PC-3 (cell line): ENCODE measurements around the gene TMEM63B. TPM values are rescaled to one million over a fixed set of nuclear protein-coding genes. Genes with fewer than 3 reads are reported as not detected.

ENCODE experiments used
- ATAC-seq: fragments of 200-7000 bp; cut with Tn5 transposase; 2 replicates; pipeline ENCODE4 v1.9.1; 2020; ENCODE audit warnings: mild to moderate bottlenecking, moderate library complexity
- BruUV-seq: library from RNA; stranded (reverse); fragments of 400-500 nt; replicated peaks from 2 replicates; lab custom pipeline; 2021; lab: Mats Ljungman, UMichigan
- CTCF ChIA-PET: fragments of 300-600 bp; sonication (Branson Sonifier 250); formaldehyde crosslinking; loops from one replicate; lab custom pipeline; 2022; ENCODE audit warnings: antibody characterized with exemption; lab: Charles Lee
- POLR2A ChIA-PET: fragments of 300-600 bp; sonication (Branson Sonifier 250); formaldehyde crosslinking; loops from one replicate; lab custom pipeline; 2022; ENCODE audit warnings: antibody characterized with exemption; ENCODE audit not compliant: unreplicated experiment; lab: Charles Lee
- DNase-seq: peaks from one replicate; pipeline ENCODE4 v3.0.0-alpha.2; 2015
- H2AFZ ChIP-seq: fragments of 300-600 bp; sonication (generic); 2 replicates; pipeline ENCODE4 v1.6.0; 2016; ENCODE audit warnings: antibody characterized with exemption, low read length
- H3F3A ChIP-seq: fragments of 300-600 bp; sonication (generic); one replicate; pipeline ENCODE4 v1.6.0; 2017; ENCODE audit warnings: antibody characterized with exemption, low read length, control low read depth, mild to moderate bottlenecking; ENCODE audit not compliant: unreplicated experiment
- H3K27ac ChIP-seq: fragments of 300-600 bp; sonication (generic); 2 replicates; pipeline ENCODE4 v1.5.1; 2016; ENCODE audit warnings: mild to moderate bottlenecking, low read length
- H3K27me3 ChIP-seq: fragments of 300-600 bp; sonication (generic); 2 replicates; pipeline ENCODE4 v1.6.1; 2016; ENCODE audit warnings: low read length, mixed read lengths
- H3K36me3 ChIP-seq: fragments of 300-600 bp; sonication (generic); 2 replicates; pipeline ENCODE4 v1.6.1; 2016; ENCODE audit warnings: low read depth, mixed run types, low read length, mixed read lengths
- H3K4me1 ChIP-seq: fragments of 300-600 bp; sonication (generic); 2 replicates; pipeline ENCODE4 v1.5.1; 2016; ENCODE audit warnings: low read length; ENCODE audit not compliant: insufficient read depth
- H3K4me2 ChIP-seq: fragments of 300-600 bp; sonication (generic); 2 replicates; pipeline ENCODE4 v1.6.0; 2016; ENCODE audit warnings: low read length
- H3K4me3 ChIP-seq: fragments of 300-600 bp; sonication (generic); 2 replicates; pipeline ENCODE4 v1.5.1; 2016; ENCODE audit warnings: mild to moderate bottlenecking, low read length, mixed read lengths
- H3K79me2 ChIP-seq: fragments of 300-600 bp; sonication (generic); 2 replicates; pipeline ENCODE4 v1.6.1; 2017; ENCODE audit warnings: low read length, mixed read lengths
- H3K9ac ChIP-seq: fragments of 300-600 bp; sonication (generic); 2 replicates; pipeline ENCODE4 v1.6.0; 2016; ENCODE audit warnings: mild to moderate bottlenecking, low read length
- H3K9me2 ChIP-seq: fragments of 300-600 bp; sonication (generic); replicated peaks from 2 replicates; pipeline ENCODE4 v1.6.1; 2016; ENCODE audit warnings: mixed run types, low read length, mixed read lengths
- H3K9me3 ChIP-seq: fragments of 300-600 bp; sonication (generic); 2 replicates; pipeline ENCODE4 v1.6.1; 2016; ENCODE audit warnings: low read length, mixed read lengths
- H4K20me1 ChIP-seq: fragments of 300-600 bp; sonication (generic); 2 replicates; pipeline ENCODE4 v1.6.1; 2016; ENCODE audit warnings: low read length, mixed read lengths
- CTCF ChIP-seq: fragments of 300-600 bp; sonication (generic); conservative IDR thresholded peaks from 2 replicates; pipeline ENCODE4 v1.5.1; 2017; ENCODE audit warnings: antibody characterized with exemption, low read depth, mild to moderate bottlenecking, low read length
- EZH2 ChIP-seq: fragments of 300-600 bp; sonication (generic); IDR thresholded peaks from one replicate; pipeline ENCODE4 v1.6.1; 2017; ENCODE audit warnings: antibody characterized with exemption, mild to moderate bottlenecking, low read length; ENCODE audit not compliant: unreplicated experiment
- EZH2phosphoT487 ChIP-seq: fragments of 300-600 bp; sonication (generic); IDR thresholded peaks from 2 replicates; pipeline ENCODE4 v1.6.1; 2018; ENCODE audit warnings: mild to moderate bottlenecking, antibody characterized with exemption, low read length, borderline replicate concordance
- intact Hi-C: fragments of 100-400 bp; cut with micrococcal nuclease; formaldehyde crosslinking; loops from 2 replicates; pipeline ENCODE4 v1.9.0; 2023
- total RNA-seq: library from RNA; depleted of rRNA; stranded (reverse); fragments of >200 nt; gene quantifications from 2 replicates; pipeline ENCODE4 v1.2.3, GENCODE V29; 2014

Gene TMEM63B
- total RNA-seq, 1 experiment from 2014 or later = 23.6 TPM

GRCh38 chr6:44110966-44111365 is 16.4 kb upstream of the TMEM63B start:
- no TSS peak for BruUV-seq
- no peaks in the 10 kb centered on the region for H3K9me3 ChIP-seq
- H3K9me2 ChIP-seq = no peaks in the 10 kb centered on the region
- H3K79me2 ChIP-seq = peaks cover 90% of the 10 kb centered on the region
- H3K9ac ChIP-seq = no peak overlapping the region
- TF ChIP-seq EZH2 (no peak), EZH2phosphoT487 (no peak), CTCF (no peak)
- no peak overlapping the region for H3K4me3 ChIP-seq
- no peak overlapping the region for H3K4me2 ChIP-seq
- H3F3A ChIP-seq = no peaks in the 10 kb centered on the region
- DNase-seq (no peak), ATAC-seq (no peak)
- no peaks in the 10 kb centered on the region for H3K27me3 ChIP-seq
- H3K27ac ChIP-seq = no peak overlapping the region
- H2AFZ ChIP-seq = no peak overlapping the region
- H3K36me3 ChIP-seq = peaks cover 75% of the 10 kb centered on the region
- H4K20me1 ChIP-seq = no peaks in the 10 kb centered on the region
- POLR2A ChIA-PET = no interaction called here
- CTCF ChIA-PET = no interaction called here
- intact Hi-C loops = no loop called here
- H3K4me1 ChIP-seq = peaks cover 13% of the 10 kb centered on the region

- Histone ChIP-seq H2AFZ (no peak overlapping the region), H3K36me3 (peaks cover 69% of the 10 kb centered on the region), H3K27me3 (no peaks in the 10 kb centered on the region), H3K27ac (no peak overlapping the region), H3K4me1 (peaks cover 20% of the 10 kb centered on the region), H3K4me2 (no peak overlapping the region), H4K20me1 (no peaks in the 10 kb centered on the region), H3K9ac (no peak overlapping the region), H3K9me3 (no peaks in the 10 kb centered on the region), H3K79me2 (peaks cover 91% of the 10 kb centered on the region), H3K9me2 (no peaks in the 10 kb centered on the region), H3F3A (peaks cover 6% of the 10 kb centered on the region), H3K4me3 (no peak overlapping the region)
- ChIA-PET POLR2A (interaction anchor here (0.5 kb wide), 1 partner anchor 145 kb away, joined by 5 read pairs; no protein-coding TSS in a partner anchor), CTCF (interaction anchor here (0.7 kb wide), 1 partner anchor 38 kb away, joined by 3 read pairs; no protein-coding TSS in a partner anchor)
- DNase-seq (no peak), ATAC-seq (no peak)
- TF ChIP-seq CTCF (no peak), EZH2 (no peak), EZH2phosphoT487 (no peak)
- intact Hi-C loops = no loop called here
- BruUV-seq = no TSS peak
Observed at GRCh38 chr6:44111434-44112417, 15.6 kb upstream of the TMEM63B start.

- no peak overlapping the region for H3K4me2 ChIP-seq
- no peaks in the 10 kb centered on the region for H3K27me3 ChIP-seq
- peaks cover 57% of the 10 kb centered on the region for H3K36me3 ChIP-seq
- H3K79me2 ChIP-seq = peaks cover 94% of the 10 kb centered on the region
- no peak overlapping the region for H3K4me3 ChIP-seq
- H3K4me1 ChIP-seq = peaks cover 37% of the 10 kb centered on the region
- H3F3A ChIP-seq = peaks cover 14% of the 10 kb centered on the region
- DNase-seq (no peak), ATAC-seq (no peak)
- POLR2A ChIA-PET = no interaction called here
- CTCF ChIA-PET = no interaction called here
- no peak overlapping the region for H2AFZ ChIP-seq
- intact Hi-C loops = no loop called here
- no peak overlapping the region for H3K27ac ChIP-seq
- no peaks in the 10 kb centered on the region for H3K9me3 ChIP-seq
- H4K20me1 ChIP-seq = no peaks in the 10 kb centered on the region
- no TSS peak for BruUV-seq
- TF ChIP-seq CTCF = peak; percentile 42; the same call in 1 of the 2 replicates
- TF ChIP-seq EZH2 = no peak
- no peaks in the 10 kb centered on the region for H3K9me2 ChIP-seq
- H3K9ac ChIP-seq = no peak overlapping the region
Observed at GRCh38 chr6:44113414-44113813, 13.9 kb upstream of the TMEM63B start.
